MCF 10A (cell line): ENCODE data around the gene NPC2. TPM values are rescaled to one million over a fixed set of nuclear protein-coding genes. Genes with fewer than 3 reads are reported as not detected.

ENCODE experiments used
- BruUV-seq: library from RNA; stranded (reverse); fragments of 400-500 nt; replicated peaks from 2 replicates; lab custom pipeline; 2021; lab: Mats Ljungman, UMichigan
- CTCF ChIA-PET: fragments of 300-600 bp; sonication (Branson Sonifier 250); formaldehyde crosslinking; extraction: SDS; loops from one replicate; lab custom pipeline; 2021; ENCODE audit warnings: antibody characterized with exemption, inconsistent platforms; lab: Yijun Ruan, JAX
- POLR2A ChIA-PET: fragments of 300-600, 350-650 bp; sonication (Branson Sonifier 250); formaldehyde crosslinking; extraction: SDS; loops from one replicate; lab custom pipeline; 2020; ENCODE audit warnings: antibody characterized with exemption, inconsistent platforms; lab: Yijun Ruan, JAX
- DNase-seq: peaks from one replicate; pipeline ENCODE4 v3.0.0-alpha.2; 2018; ENCODE audit not compliant: unreplicated experiment
- H3K27ac Mint-ChIP-seq: one replicate; pipeline ENCODE4 v1.8.0; 2022; ENCODE audit warnings: mild to moderate bottlenecking, low read depth, mixed read lengths; ENCODE audit not compliant: unreplicated experiment
- H3K27me3 Mint-ChIP-seq: one replicate; pipeline ENCODE4 v1.8.0; 2022; ENCODE audit warnings: mixed read lengths; ENCODE audit not compliant: insufficient read depth, unreplicated experiment
- H3K36me3 Mint-ChIP-seq: one replicate; pipeline ENCODE4 v1.8.0; 2022; ENCODE audit warnings: mild to moderate bottlenecking, moderate library complexity, mixed read lengths; ENCODE audit not compliant: insufficient read depth, unreplicated experiment
- H3K4me1 Mint-ChIP-seq: one replicate; pipeline ENCODE4 v1.8.0; 2022; ENCODE audit warnings: mixed read lengths; ENCODE audit not compliant: insufficient read depth, unreplicated experiment
- H3K4me3 Mint-ChIP-seq: one replicate; pipeline ENCODE4 v1.8.0; 2022; ENCODE audit warnings: mild to moderate bottlenecking, moderate library complexity, mixed read lengths; ENCODE audit not compliant: unreplicated experiment
- H3K9me3 Mint-ChIP-seq: one replicate; pipeline ENCODE4 v1.8.0; 2022; ENCODE audit warnings: mixed read lengths; ENCODE audit not compliant: unreplicated experiment
- CTCF ChIP-seq: fragments of 200-600 bp; IDR thresholded peaks from one replicate; pipeline ENCODE4 v1.8.0; 2022; ENCODE audit warnings: antibody characterized with exemption, mild to moderate bottlenecking; ENCODE audit not compliant: unreplicated experiment
- intact Hi-C: fragments of 100-400 bp; cut with micrococcal nuclease; formaldehyde crosslinking; loops from 2 replicates; pipeline ENCODE4 v1.14.1; 2022
- total RNA-seq: library from RNA; stranded (reverse); gene quantifications from 2 replicates; pipeline ENCODE4 v1.2.3, GENCODE V29; 2022

Gene NPC2
- total RNA-seq, 1 experiment from 2014 or later = 128 TPM

- Mint-ChIP-seq H3K27me3 (no peaks in the 10 kb centered on the region), H3K4me1 (peaks cover 34% of the 10 kb centered on the region), H3K36me3 (peaks cover 18% of the 10 kb centered on the region), H3K9me3 (no peaks in the 10 kb centered on the region), H3K4me3 (no peak overlapping the region), H3K27ac (no peak overlapping the region)
- peak; percentile 64 for DNase-seq
- peak; percentile 34 for TF ChIP-seq CTCF
- ChIA-PET POLR2A (interaction anchor here (0.7 to 9.7 kb wide), 13 partner anchors 11 to 389 kb away, joined by 3 to 162 read pairs (median 4); partner anchors contain the start of gene ABCD4), CTCF (interaction anchor here (0.6 to 2.3 kb wide), 10 partner anchors 9 to 1417 kb away, joined by 3 to 9 read pairs (median 3); no protein-coding TSS in a partner anchor)
- TSS peak; percentile 59 for BruUV-seq
- intact Hi-C loops = loop anchor here (1.0 to 5.0 kb wide), 2 partner anchors 80 to 130 kb away; no protein-coding TSS in a partner anchor
Observed at GRCh38 chr14:74491956-74492775, 939 bp downstream of the NPC2 start.

GRCh38 chr14:74490486-74490885 is 2.6 kb downstream of the NPC2 start:
- H3K4me3 Mint-ChIP-seq = no peak overlapping the region
- no peak for TF ChIP-seq CTCF
- no peaks in the 10 kb centered on the region for H3K27me3 Mint-ChIP-seq
- no peak overlapping the region for H3K27ac Mint-ChIP-seq
- H3K4me1 Mint-ChIP-seq = peaks cover 28% of the 10 kb centered on the region
- BruUV-seq = no TSS peak
- H3K36me3 Mint-ChIP-seq = peaks cover 17% of the 10 kb centered on the region
- ChIA-PET CTCF (interaction anchor here (0.5 to 2.3 kb wide), 10 partner anchors 11 to 1973 kb away, joined by 3 to 13 read pairs (median 4); no protein-coding TSS in a partner anchor), POLR2A (interaction anchor here (0.7 to 9.7 kb wide), 2 partner anchors 72 to 79 kb away, joined by 3 to 162 read pairs; no protein-coding TSS in a partner anchor)
- intact Hi-C loops = loop anchor here (5.0 kb wide), 1 partner anchor 82 kb away; no protein-coding TSS in a partner anchor
- H3K9me3 Mint-ChIP-seq = no peaks in the 10 kb centered on the region
- DNase-seq = no peak

- peak overlapping the region; percentile 46 for H3K4me3 Mint-ChIP-seq
- no peaks in the 10 kb centered on the region for H3K9me3 Mint-ChIP-seq
- peak; percentile 90 for DNase-seq
- H3K36me3 Mint-ChIP-seq = peaks cover 20% of the 10 kb centered on the region
- ChIA-PET POLR2A (interaction anchor here (0.7 kb wide), 1 partner anchor 124 kb away, joined by 3 read pairs; no protein-coding TSS in a partner anchor), CTCF (interaction anchor here (0.6 kb wide), 2 partner anchors 143 to 145 kb away, joined by 3 to 6 read pairs; no protein-coding TSS in a partner anchor)
- peaks cover 15% of the 10 kb centered on the region for H3K4me1 Mint-ChIP-seq
- no peaks in the 10 kb centered on the region for H3K27me3 Mint-ChIP-seq
- TF ChIP-seq CTCF = no peak
- H3K27ac Mint-ChIP-seq = peak overlapping the region; percentile 87
- no TSS peak for BruUV-seq
- intact Hi-C loops = no loop called here
Observed at GRCh38 chr14:74488786-74489397, 4.2 kb downstream of the NPC2 start.
